ENCODE measurements around the gene RGS4. TPM values are rescaled to one million over a fixed set of nuclear protein-coding genes. Genes with fewer than 3 reads are reported as not detected.

The RGS4 gene
- total RNA-seq, 1 donor from 2014 or later: 13.2 TPM

DNA sequence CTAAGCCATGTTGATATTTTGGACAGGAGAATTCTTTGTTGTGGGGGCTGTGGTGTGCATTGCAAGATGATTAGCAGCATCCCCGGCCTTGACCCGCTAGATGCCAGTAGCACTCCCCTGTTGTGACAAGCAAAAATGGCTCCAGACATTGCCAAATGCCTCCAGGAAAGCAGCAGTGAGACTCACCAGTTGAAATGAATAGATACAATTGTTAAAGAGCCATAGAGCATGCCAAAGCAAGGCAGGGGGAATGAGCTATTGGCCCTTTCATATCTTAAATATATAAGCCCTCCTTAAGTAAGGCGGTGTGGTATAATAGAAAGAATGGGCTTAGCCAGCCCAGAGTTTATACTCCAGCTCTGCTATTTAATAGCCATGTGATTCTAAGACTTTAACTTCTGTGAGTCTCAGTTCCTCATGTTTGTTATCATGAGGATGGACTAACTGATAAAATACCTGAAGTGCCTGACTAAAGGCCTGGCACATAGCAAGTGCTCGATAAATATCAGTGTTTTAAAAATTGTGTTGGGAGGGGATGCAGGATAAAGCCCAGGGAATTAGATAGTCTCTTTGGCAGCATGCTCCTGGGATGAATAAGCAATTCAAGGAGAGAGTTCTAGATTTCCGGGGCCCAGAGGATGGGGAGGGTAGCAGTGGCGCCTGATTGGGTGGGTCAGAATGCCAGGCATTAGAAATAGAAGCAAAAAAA, 21.1 kb upstream of the RGS4 start:
- no peak overlapping the region for H3K27ac Mint-ChIP-seq (ENCODE audit: unreplicated experiment)

DNA sequence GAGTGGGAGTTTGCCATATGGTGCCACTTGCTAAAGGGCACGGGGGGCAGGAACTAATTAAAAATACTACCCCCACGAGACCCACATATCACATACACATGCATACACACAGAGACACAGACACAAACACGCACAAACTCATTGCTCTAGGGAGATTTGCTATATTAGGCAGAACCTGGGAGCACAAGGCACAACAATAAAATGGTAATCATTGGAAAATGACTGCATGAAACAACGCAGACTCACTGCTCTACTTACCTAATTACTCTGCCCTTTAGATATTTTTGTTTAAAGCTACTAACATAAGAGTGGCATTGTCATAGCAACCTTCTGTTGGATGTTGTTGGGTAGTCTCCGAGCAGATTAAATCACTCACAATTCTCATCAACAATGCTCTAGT, 20.3 kb upstream of the RGS4 start:
- TF ChIP-seq, protein P1, sequence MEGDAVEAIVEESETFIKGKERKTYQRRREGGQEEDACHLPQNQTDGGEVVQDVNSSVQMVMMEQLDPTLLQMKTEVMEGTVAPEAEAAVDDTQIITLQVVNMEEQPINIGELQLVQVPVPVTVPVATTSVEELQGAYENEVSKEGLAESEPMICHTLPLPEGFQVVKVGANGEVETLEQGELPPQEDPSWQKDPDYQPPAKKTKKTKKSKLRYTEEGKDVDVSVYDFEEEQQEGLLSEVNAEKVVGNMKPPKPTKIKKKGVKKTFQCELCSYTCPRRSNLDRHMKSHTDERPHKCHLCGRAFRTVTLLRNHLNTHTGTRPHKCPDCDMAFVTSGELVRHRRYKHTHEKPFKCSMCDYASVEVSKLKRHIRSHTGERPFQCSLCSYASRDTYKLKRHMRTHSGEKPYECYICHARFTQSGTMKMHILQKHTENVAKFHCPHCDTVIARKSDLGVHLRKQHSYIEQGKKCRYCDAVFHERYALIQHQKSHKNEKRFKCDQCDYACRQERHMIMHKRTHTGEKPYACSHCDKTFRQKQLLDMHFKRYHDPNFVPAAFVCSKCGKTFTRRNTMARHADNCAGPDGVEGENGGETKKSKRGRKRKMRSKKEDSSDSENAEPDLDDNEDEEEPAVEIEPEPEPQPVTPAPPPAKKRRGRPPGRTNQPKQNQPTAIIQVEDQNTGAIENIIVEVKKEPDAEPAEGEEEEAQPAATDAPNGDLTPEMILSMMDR (IDR thresholded peaks at IDR 0.05): no peak
- no peak overlapping the region for H3K27ac Mint-ChIP-seq (ENCODE audit: unreplicated experiment)
- no peaks in the 10 kb centered on the region for H3K9me3 Mint-ChIP-seq (ENCODE audit: low read depth)
- no peaks in the 10 kb centered on the region for H3K27me3 Mint-ChIP-seq (ENCODE audit: low read depth)
- no peak overlapping the region for H3K4me3 Mint-ChIP-seq (ENCODE audit: unreplicated experiment)
- H3K36me3 Mint-ChIP-seq (ENCODE audit: low read depth): no peaks in the 10 kb centered on the region
- H3K4me1 Mint-ChIP-seq (ENCODE audit: low read depth): no peaks in the 10 kb centered on the region
- DNase-seq (ENCODE audit: low spot score): no peak

More for the DNA sequence above, 21.1 kb upstream of the RGS4 start:
- Mint-ChIP-seq H3K27me3 (ENCODE audit: low read depth) (no peaks in the 10 kb centered on the region), H3K4me1 (ENCODE audit: low read depth) (no peaks in the 10 kb centered on the region), H3K9me3 (ENCODE audit: low read depth) (no peaks in the 10 kb centered on the region), H3K4me3 (ENCODE audit: unreplicated experiment) (no peak overlapping the region), H3K36me3 (ENCODE audit: low read depth) (no peaks in the 10 kb centered on the region)
- TF ChIP-seq, protein P1 (IDR thresholded peaks at IDR 0.05): no peak
- no peak for DNase-seq (ENCODE audit: low spot score)

GRCh38 chr1:163049296-163049695, 19.9 kb upstream of the RGS4 start:
- no peak overlapping the region for H3K27ac Mint-ChIP-seq (ENCODE audit: unreplicated experiment)
- H3K4me1 Mint-ChIP-seq (ENCODE audit: low read depth): no peaks in the 10 kb centered on the region
- H3K4me3 Mint-ChIP-seq (ENCODE audit: unreplicated experiment): no peak overlapping the region

DNA sequence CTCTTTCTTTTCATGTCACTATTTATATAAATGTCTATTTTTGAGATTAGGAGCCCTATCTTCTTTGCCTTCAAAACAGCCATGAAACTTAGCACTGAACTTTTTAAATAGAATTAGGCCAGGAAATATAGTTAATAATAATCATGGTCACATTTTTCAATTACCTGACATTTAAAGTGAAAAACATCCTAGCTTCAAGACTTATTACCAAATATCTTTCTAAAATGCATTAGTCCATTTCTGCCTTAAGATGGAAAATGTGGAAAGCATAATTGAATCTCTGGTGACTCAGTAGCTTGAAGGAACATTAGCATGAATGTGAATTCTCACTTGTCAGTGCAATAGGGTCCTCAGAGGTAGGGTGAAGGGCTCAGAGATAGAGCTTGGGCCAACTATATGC, 18.7 kb upstream of the RGS4 start:
- Mint-ChIP-seq H3K27me3 (ENCODE audit: low read depth) (no peaks in the 10 kb centered on the region), H3K4me3 (ENCODE audit: unreplicated experiment) (no peak overlapping the region), H3K36me3 (ENCODE audit: low read depth) (no peaks in the 10 kb centered on the region), H3K4me1 (ENCODE audit: low read depth) (no peaks in the 10 kb centered on the region), H3K27ac (ENCODE audit: unreplicated experiment) (no peak overlapping the region), H3K9me3 (ENCODE audit: low read depth) (no peaks in the 10 kb centered on the region)
- no peak for DNase-seq (ENCODE audit: low spot score)
- TF ChIP-seq, protein P1 (IDR thresholded peaks at IDR 0.05): no peak

More at GRCh38 chr1:163049296-163049695, 19.9 kb upstream of the RGS4 start:
- no peaks in the 10 kb centered on the region for H3K36me3 Mint-ChIP-seq (ENCODE audit: low read depth)
- H3K9me3 Mint-ChIP-seq (ENCODE audit: low read depth): no peaks in the 10 kb centered on the region
- TF ChIP-seq, protein P1 (IDR thresholded peaks at IDR 0.05): no peak
- no peak for DNase-seq (ENCODE audit: low spot score)
- no peaks in the 10 kb centered on the region for H3K27me3 Mint-ChIP-seq (ENCODE audit: low read depth)

DNA sequence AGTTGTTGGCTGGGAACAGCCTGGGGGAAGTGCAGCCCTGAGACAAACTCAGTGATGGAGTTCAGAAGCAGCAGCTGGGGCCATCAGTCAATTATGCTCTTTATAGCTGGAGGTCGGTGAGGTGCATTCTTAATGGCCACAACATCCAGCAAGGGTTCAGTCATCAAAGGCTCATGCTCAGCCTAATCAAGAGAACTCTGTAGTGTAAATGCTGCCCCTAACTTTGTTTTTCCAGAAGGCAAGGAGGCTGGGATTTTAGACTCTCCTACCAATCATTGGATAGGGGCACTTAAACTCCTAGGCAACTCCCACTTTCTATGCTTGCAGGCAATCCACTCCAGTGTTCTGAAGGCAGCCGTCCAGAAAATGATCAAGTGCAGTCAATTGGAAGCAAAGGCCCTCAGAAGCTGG, 15.0 kb upstream of the RGS4 start:
- Mint-ChIP-seq H3K9me3 (ENCODE audit: low read depth) (no peaks in the 10 kb centered on the region), H3K27me3 (ENCODE audit: low read depth) (no peaks in the 10 kb centered on the region), H3K27ac (ENCODE audit: unreplicated experiment) (no peak overlapping the region), H3K4me1 (ENCODE audit: low read depth) (peaks cover 8% of the 10 kb centered on the region), H3K4me3 (ENCODE audit: unreplicated experiment) (no peak overlapping the region), H3K36me3 (ENCODE audit: low read depth) (no peaks in the 10 kb centered on the region)
- DNase-seq (ENCODE audit: low spot score): no peak
- TF ChIP-seq, protein P1 (IDR thresholded peaks at IDR 0.05): no peak

Data from chondrocyte (in vitro differentiated cells).